Activated T-cell treated with anti-CD3 and anti-CD28 coated beads, Interleukin-2, amount 50 U/mL, for 48 hours (primary cell): Measurements from ENCODE around the gene KCNQ4.

Experiments
- DNase-seq, 2 experiments: peaks; one replicate each; pipeline ENCODE4 v3.0.0-alpha.2; 2020

The KCNQ4 gene

GRCh38 chr1:40842207-40842606, 58.6 kb downstream of the KCNQ4 start:
- no peak for DNase-seq

- no peak for DNase-seq
These were observed 59.1 kb downstream of the KCNQ4 start for GRCh38 chr1:40842691-40843090.

- no peak for DNase-seq
These were observed 60.5 kb downstream of the KCNQ4 start for GRCh38 chr1:40844079-40844478.

GRCh38 chr1:40844887-40845878, 61.6 kb downstream of the KCNQ4 start:
- DNase-seq = no peak

- DNase-seq = no peak
These were observed 62.3 kb downstream of the KCNQ4 start for GRCh38 chr1:40845895-40846294.

- DNase-seq = no peak
These were observed 63.6 kb downstream of the KCNQ4 start for GRCh38 chr1:40847023-40847745.

GRCh38 chr1:40848530-40849189, 65.1 kb downstream of the KCNQ4 start:
- peak in 1 of 2 experiments; percentile 37 for DNase-seq

DNA sequence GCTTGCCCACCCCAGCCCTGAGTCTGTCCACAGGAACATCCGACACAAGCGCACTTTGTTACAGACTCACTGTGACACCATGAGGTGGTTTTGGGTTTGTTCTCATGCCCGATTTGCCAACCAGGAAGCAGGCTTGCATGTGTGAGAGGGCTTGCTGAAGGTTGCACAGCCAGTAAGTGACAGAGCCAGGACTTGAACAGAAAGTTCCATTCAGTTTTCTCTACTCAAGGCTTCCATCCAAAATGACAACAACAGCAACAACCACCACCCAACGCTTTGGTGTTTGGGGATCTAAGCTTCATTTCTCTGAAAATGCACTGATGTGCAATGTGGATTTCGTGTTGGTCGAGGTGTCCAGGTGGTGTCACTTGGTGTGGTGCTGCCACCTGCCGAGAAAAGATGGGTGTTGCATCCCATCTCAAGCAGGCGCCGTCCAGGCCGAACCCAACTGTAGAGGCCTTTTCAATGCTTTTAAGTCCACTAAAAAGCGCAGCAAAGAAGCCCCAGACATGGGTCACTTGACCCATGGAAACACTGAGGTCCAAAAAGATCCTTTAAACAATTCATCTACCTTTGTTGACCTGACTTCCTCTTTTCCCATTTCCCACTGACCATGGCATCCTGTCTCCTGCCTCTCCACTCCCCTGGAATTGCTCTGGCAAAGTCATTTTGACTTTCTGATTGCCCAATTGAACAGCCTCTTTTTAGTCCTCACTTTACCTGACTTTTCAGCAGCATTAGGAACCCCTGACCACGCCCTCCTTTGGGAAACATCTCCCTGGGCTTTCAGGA, 66.4 kb downstream of the KCNQ4 start:
- peak; percentile 88 for DNase-seq

GRCh38 chr1:40851643-40852042, 68.1 kb downstream of the KCNQ4 start:
- DNase-seq = no peak

GRCh38 chr1:40853113-40853884, 69.7 kb downstream of the KCNQ4 start:
- DNase-seq = no peak

GRCh38 chr1:40853885-40854170, 70.2 kb downstream of the KCNQ4 start:
- no peak for DNase-seq

- peak; percentile 47 to 50 for DNase-seq
These were observed 71.9 kb downstream of the KCNQ4 start for GRCh38 chr1:40855513-40855912.

DNA sequence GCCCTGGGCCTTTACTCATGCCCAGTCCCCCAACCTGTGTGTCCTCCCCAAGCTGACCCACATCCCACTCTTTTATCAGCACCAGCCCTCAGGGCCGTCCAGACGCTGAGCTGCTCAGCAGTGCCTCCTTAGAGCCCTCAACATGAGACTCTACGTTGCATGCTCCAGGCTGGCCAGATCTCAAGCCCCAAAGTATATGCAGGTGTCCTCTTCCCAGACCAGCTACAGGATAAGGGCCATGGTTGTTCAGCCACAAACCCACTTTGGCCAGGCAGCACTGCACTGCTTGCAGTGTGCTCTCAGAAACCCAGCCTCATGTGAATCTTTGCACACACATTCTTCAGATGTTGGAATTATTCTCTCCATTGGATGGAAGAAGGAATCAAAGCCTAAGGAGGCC, 72.5 kb downstream of the KCNQ4 start:
- DNase-seq = no peak

GRCh38 chr1:40856656-40857302, 73.2 kb downstream of the KCNQ4 start:
- DNase-seq = no peak

DNA sequence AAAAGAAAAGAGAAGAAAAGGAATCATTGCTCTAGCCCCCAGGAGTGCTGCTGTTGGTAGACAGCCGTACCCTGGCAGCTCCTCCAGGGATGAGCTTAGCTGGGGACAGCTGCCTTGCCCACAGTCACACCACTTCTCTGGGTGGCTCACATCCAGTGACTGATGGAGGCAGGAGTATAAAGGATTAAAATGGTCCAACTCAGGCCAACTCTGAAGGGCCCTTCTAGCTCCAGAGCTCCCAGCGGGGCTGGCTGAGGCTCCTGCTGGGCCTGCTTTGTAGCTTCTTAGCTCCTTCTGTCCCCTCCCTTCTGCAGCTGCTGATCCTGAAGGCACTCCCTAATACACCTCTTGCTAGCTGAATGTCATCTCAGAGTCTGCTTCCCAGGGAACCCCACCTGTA, 74.2 kb downstream of the KCNQ4 start:
- DNase-seq = no peak

- DNase-seq = no peak
These were observed 75.3 kb downstream of the KCNQ4 start for GRCh38 chr1:40858856-40859416.

- no peak for DNase-seq
These were observed 77.2 kb downstream of the KCNQ4 start for GRCh38 chr1:40860706-40861223.

GRCh38 chr1:40861224-40862003, 77.8 kb downstream of the KCNQ4 start:
- peak; percentile 41 to 52 for DNase-seq

- DNase-seq = peak; percentile 97 to 98
These were observed 78.6 kb downstream of the KCNQ4 start, which contains the start of gene CITED4 for GRCh38 chr1:40862008-40862863. Gene CITED4, minus strand, starts transcription at chr1:40862363. Its CDS starts 236 bp downstream, at chr1:40862127.
